KMS-11 (cell line): ENCODE data around the gene WNT9A.

Experiments
- H2AFZ ChIP-seq: fragments of 200-600 bp; sonication (generic); 2 replicates; pipeline ENCODE4 v1.6.1; 2016; ENCODE audit warnings: antibody characterized with exemption, mixed run types, low read depth
- H3K27ac ChIP-seq: fragments of 200-600 bp; sonication (generic); 2 replicates; pipeline ENCODE4 v1.6.1; 2016; ENCODE audit warnings: mild to moderate bottlenecking, mixed run types
- H3K27me3 ChIP-seq: fragments of 200-600 bp; sonication (generic); 2 replicates; pipeline ENCODE4 v1.6.1; 2017; ENCODE audit warnings: mild to moderate bottlenecking, low read depth, mixed run types, moderate library complexity; ENCODE audit not compliant: insufficient read depth
- H3K36me3 ChIP-seq: fragments of 200-600 bp; sonication (generic); 2 replicates; pipeline ENCODE4 v1.6.1; 2017; ENCODE audit warnings: mild to moderate bottlenecking, mixed run types; ENCODE audit not compliant: insufficient read depth
- H3K4me1 ChIP-seq: fragments of 200-600 bp; sonication (generic); 2 replicates; pipeline ENCODE4 v1.6.1; 2016; ENCODE audit warnings: mild to moderate bottlenecking, low read depth, mixed run types; ENCODE audit not compliant: poor library complexity, severe bottlenecking
- H3K4me2 ChIP-seq: fragments of 200-600 bp; sonication (generic); 2 replicates; pipeline ENCODE4 v1.7.0; 2016; ENCODE audit warnings: mild to moderate bottlenecking, mixed run types
- H3K4me3 ChIP-seq: fragments of 200-600 bp; sonication (generic); IDR thresholded peaks from 2 replicates; pipeline ENCODE4 v1.6.1; 2017; ENCODE audit warnings: low read depth, low read length, mixed read lengths; ENCODE audit not compliant: insufficient read depth
- H3K79me2 ChIP-seq: fragments of 200-600 bp; sonication (generic); 2 replicates; pipeline ENCODE4 v1.6.1; 2016; ENCODE audit warnings: low read depth, mixed run types; ENCODE audit not compliant: insufficient read depth
- H3K9ac ChIP-seq: fragments of 200-600 bp; sonication (generic); 2 replicates; pipeline ENCODE4 v1.6.1; 2016; ENCODE audit warnings: mild to moderate bottlenecking, mixed run types
- H4K20me1 ChIP-seq: fragments of 200-600 bp; sonication (generic); 2 replicates; pipeline ENCODE4 v1.6.1; 2016; ENCODE audit warnings: mild to moderate bottlenecking, mixed run types; ENCODE audit not compliant: insufficient read depth
- CTCF ChIP-seq: fragments of 200-600 bp; sonication (generic); conservative IDR thresholded peaks from 2 replicates; pipeline ENCODE4 v1.6.1; 2017; ENCODE audit warnings: low read depth, mild to moderate bottlenecking, antibody characterized with exemption, low read length, moderate library complexity, mixed read lengths

Gene WNT9A

GRCh38 chr1:227870366-227870765 is 77.4 kb downstream of the WNT9A start:
- Histone ChIP-seq H3K9ac (no peak overlapping the region), H2AFZ (no peak overlapping the region), H4K20me1 (no peaks in the 10 kb centered on the region), H3K36me3 (no peaks in the 10 kb centered on the region), H3K4me3 (no peak overlapping the region), H3K27ac (no peak overlapping the region), H3K4me2 (no peak overlapping the region), H3K4me1 (no peaks in the 10 kb centered on the region), H3K27me3 (no peaks in the 10 kb centered on the region), H3K79me2 (no peaks in the 10 kb centered on the region)
- no peak for TF ChIP-seq CTCF

DNA sequence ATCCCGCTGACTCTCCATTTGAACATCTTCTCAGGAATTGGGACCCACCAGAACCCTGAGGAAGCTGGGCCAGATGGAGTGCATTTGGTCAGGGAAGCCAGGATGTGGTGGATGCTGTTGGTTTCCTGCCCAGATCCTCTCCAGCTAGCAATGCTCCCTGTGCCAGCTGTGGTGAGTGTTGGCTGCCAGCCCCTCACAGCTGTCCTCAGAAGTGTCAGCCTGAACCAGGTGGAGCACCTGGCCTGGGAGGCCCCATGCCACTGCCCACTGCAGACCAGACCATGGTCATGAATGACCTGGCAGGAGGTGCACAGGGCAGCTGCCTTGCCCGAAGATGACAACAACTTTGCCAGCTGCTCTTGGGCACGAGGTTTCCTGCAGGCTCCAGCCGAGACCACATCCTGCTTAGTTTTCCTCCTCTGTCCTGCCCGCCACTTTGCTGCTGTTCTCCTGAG is 77.9 kb downstream of the WNT9A start:
- H3K4me3 ChIP-seq, result no peak overlapping the region
- no peak overlapping the region for H3K9ac ChIP-seq
- H3K79me2 ChIP-seq, result no peaks in the 10 kb centered on the region
- no peak overlapping the region for H3K4me2 ChIP-seq
- H4K20me1 ChIP-seq, result no peaks in the 10 kb centered on the region
- no peaks in the 10 kb centered on the region for H3K4me1 ChIP-seq
- no peak overlapping the region for H3K27ac ChIP-seq
- H3K27me3 ChIP-seq, result no peaks in the 10 kb centered on the region
- H3K36me3 ChIP-seq, result no peaks in the 10 kb centered on the region
- TF ChIP-seq CTCF, result no peak
- no peak overlapping the region for H2AFZ ChIP-seq

GRCh38 chr1:227869279-227869842 is 78.4 kb downstream of the WNT9A start:
- no peaks in the 10 kb centered on the region for H3K4me1 ChIP-seq
- no peak overlapping the region for H3K4me2 ChIP-seq
- no peak overlapping the region for H2AFZ ChIP-seq
- H3K9ac ChIP-seq, result no peak overlapping the region
- TF ChIP-seq CTCF, result no peak
- H3K36me3 ChIP-seq, result no peaks in the 10 kb centered on the region
- H3K4me3 ChIP-seq, result no peak overlapping the region
- H3K27me3 ChIP-seq, result no peaks in the 10 kb centered on the region
- no peak overlapping the region for H3K27ac ChIP-seq
- no peaks in the 10 kb centered on the region for H3K79me2 ChIP-seq
- no peaks in the 10 kb centered on the region for H4K20me1 ChIP-seq
